SK-N-SH (cell line): Measurements from ENCODE around the gene HS3ST4. TPM values are rescaled to one million over a fixed set of nuclear protein-coding genes. Genes with fewer than 3 reads are reported as not detected.

Source experiments
- CTCF ChIA-PET: fragments of 300-600, 350-600 bp; formaldehyde crosslinking; extraction: SDS; loops from one replicate; lab custom pipeline; 2021; lab: Yijun Ruan, JAX
- POLR2A ChIA-PET: fragments of 350-600 bp; sonication (Branson Sonifier 250); formaldehyde crosslinking; extraction: SDS; loops from one replicate; lab custom pipeline; 2020; ENCODE audit warnings: antibody characterized with exemption, inconsistent platforms; lab: Yijun Ruan, JAX
- DNase-seq: peaks from one replicate; pipeline ENCODE4 v3.0.0; 2012
- H2AFZ ChIP-seq: fragments of 200-600 bp; sonication (generic); 2 replicates; pipeline ENCODE4 v1.8.1; 2016; ENCODE audit warnings: antibody characterized with exemption, mild to moderate bottlenecking, low read depth
- H3F3A ChIP-seq: fragments of 200-600 bp; sonication (generic); replicated peaks from 2 replicates; pipeline ENCODE3; 2016; ENCODE audit warnings: antibody characterized with exemption, mild to moderate bottlenecking; ENCODE audit not compliant: insufficient read depth
- H3K27ac ChIP-seq, 2 experiments: fragments of 200-500 bp in 1 of 2; fragments of 200-600 bp in 1 of 2; sonication (Bioruptor generic) in 1 of 2; sonication (generic), shearing (Covaris generic) in 1 of 2; 2 replicates each; pipeline versions ENCODE4 v1.5.1 to v1.6.1; 2014 to 2016; ENCODE audit warnings: low read depth in 2 of 2, inconsistent platforms in 1 of 2, low read length in 1 of 2, mild to moderate bottlenecking in 1 of 2, mixed read lengths in 1 of 2
- H3K27me3 ChIP-seq: fragments of 200-600 bp; sonication (generic), shearing (Covaris generic); 2 replicates; pipeline ENCODE4 v1.6.1; 2016; ENCODE audit warnings: mixed run types; ENCODE audit not compliant: insufficient read depth
- H3K36me3 ChIP-seq, 2 experiments: fragments of 200-500 bp in 1 of 2; fragments of 200-600 bp in 1 of 2; sonication (Bioruptor generic) in 1 of 2; sonication (generic) in 1 of 2; replicated peaks in 1 of 2; 2 replicates each; pipeline versions ENCODE3 to v1.5.1; 2014 to 2016; ENCODE audit warnings: low read length in 1 of 2, mild to moderate bottlenecking in 1 of 2; ENCODE audit not compliant: insufficient read depth in 2 of 2, control insufficient read depth in 1 of 2
- H3K4me1 ChIP-seq, 2 experiments: fragments of 200-500 bp in 1 of 2; fragments of 200-600 bp in 1 of 2; sonication (Bioruptor generic) in 1 of 2; sonication (generic), shearing (Covaris generic) in 1 of 2; 2 replicates each; pipeline versions ENCODE4 v1.5.1 to v1.6.1; 2014 to 2016; ENCODE audit warnings: low read depth in 1 of 2, low read length in 1 of 2, mixed run types in 1 of 2; ENCODE audit not compliant: insufficient read depth in 2 of 2, control insufficient read depth in 1 of 2
- H3K4me2 ChIP-seq: fragments of 200-600 bp; sonication (generic), shearing (Covaris generic); 2 replicates; pipeline ENCODE4 v1.6.1; 2017; ENCODE audit warnings: mixed run types
- H3K4me3 ChIP-seq, 2 experiments: fragments of 200-500 bp in 1 of 2; fragments of 200-600 bp in 1 of 2; sonication (Bioruptor generic) in 1 of 2; sonication (generic), shearing (Covaris generic) in 1 of 2; 2 replicates each; pipeline versions ENCODE4 v1.5.1 to v1.8.1; 2014 to 2016; ENCODE audit warnings: low read depth in 2 of 2, inconsistent platforms in 1 of 2, low read length in 1 of 2, mild to moderate bottlenecking in 1 of 2, mixed read lengths in 1 of 2, moderate library complexity in 1 of 2
- H3K79me2 ChIP-seq: fragments of 200-600 bp; sonication (generic); 2 replicates; pipeline ENCODE4 v1.8.1; 2017; ENCODE audit warnings: mild to moderate bottlenecking; ENCODE audit not compliant: insufficient read depth
- H3K9ac ChIP-seq: fragments of 200-600 bp; sonication (generic); 2 replicates; pipeline ENCODE4 v1.6.1; 2017; ENCODE audit warnings: mixed run types
- H3K9me2 ChIP-seq: fragments of 200-600 bp; sonication (generic); 2 replicates; pipeline ENCODE4 v1.6.1; 2017; ENCODE audit warnings: mixed run types
- H3K9me3 ChIP-seq: fragments of 200-600 bp; sonication (generic); 2 replicates; pipeline ENCODE4 v1.6.1; 2017; ENCODE audit warnings: mixed run types, mild to moderate bottlenecking, moderate library complexity
- H4K20me1 ChIP-seq: fragments of 200-600 bp; sonication (generic); 2 replicates; pipeline ENCODE4 v1.6.1; 2017; ENCODE audit warnings: mild to moderate bottlenecking, mixed run types; ENCODE audit not compliant: insufficient read depth
- ELF1 ChIP-seq: IDR thresholded peaks from 2 replicates; pipeline ENCODE4 v1.4.0; 2012
- EP300 ChIP-seq, 2 experiments: IDR thresholded peaks; 2 replicates each; pipeline versions ENCODE4 v1.4.0 to v1.6.1; 2012; ENCODE audit warnings: borderline replicate concordance in 1 of 2, low read depth in 1 of 2, low read length in 1 of 2
- FOSL2 ChIP-seq: IDR thresholded peaks from 2 replicates; pipeline ENCODE4 v1.4.0; 2012; ENCODE audit warnings: low read depth, mild to moderate bottlenecking, moderate library complexity, borderline replicate concordance
- FOXM1 ChIP-seq: IDR thresholded peaks from 2 replicates; pipeline ENCODE4 v1.4.0; 2012; ENCODE audit warnings: low read depth, mild to moderate bottlenecking
- MEF2A ChIP-seq: IDR thresholded peaks from 2 replicates; pipeline ENCODE4 v1.4.0; 2012; ENCODE audit warnings: low read depth, borderline replicate concordance
- NFIC ChIP-seq: IDR thresholded peaks from 2 replicates; pipeline ENCODE4 v1.4.0; 2012; ENCODE audit warnings: borderline replicate concordance
- POLR2AphosphoS5 ChIP-seq: IDR thresholded peaks from 2 replicates; pipeline ENCODE4 v1.6.1; 2012; ENCODE audit warnings: low read depth, low read length
- RAD21 ChIP-seq: IDR thresholded peaks from 2 replicates; pipeline ENCODE4 v1.6.1; 2012; ENCODE audit warnings: mild to moderate bottlenecking, low read length
- RCOR1 ChIP-seq: fragments of 150-350 bp; IDR thresholded peaks from 2 replicates; pipeline ENCODE4 v1.6.1; 2017; ENCODE audit warnings: antibody characterized with exemption, low read length
- RFX5 ChIP-seq: IDR thresholded peaks from 2 replicates; pipeline ENCODE4 v1.6.1; 2012; ENCODE audit warnings: mild to moderate bottlenecking, improper control_type of control experiment, low read length
- RXRA ChIP-seq: IDR thresholded peaks from 2 replicates; pipeline ENCODE4 v1.4.0; 2012; ENCODE audit warnings: low read depth, mild to moderate bottlenecking, borderline replicate concordance
- TCF12 ChIP-seq: IDR thresholded peaks from 2 replicates; pipeline ENCODE4 v1.4.0; 2012
- TEAD4 ChIP-seq: IDR thresholded peaks from 2 replicates; pipeline ENCODE4 v1.4.0; 2012; ENCODE audit warnings: mild to moderate bottlenecking, borderline replicate concordance; ENCODE audit not compliant: insufficient read depth
- YY1 ChIP-seq: IDR thresholded peaks from 2 replicates; pipeline ENCODE4 v1.4.0; 2012; ENCODE audit warnings: low read depth, mild to moderate bottlenecking
- WGBS: methylation state at CpG from one replicate; pipeline ENCODE4 v1.1.6; 2017; ENCODE audit warnings: low lambda C conversion rate; 5-methylcytosine and 5-hydroxymethylcytosine counted together
- polyA plus RNA-seq, 3 experiments: library from polyadenylated mRNA; depleted of rRNA; stranded (reverse); fragments of >200 nt; gene quantifications; 2 replicates each; pipeline ENCODE4 v1.2.3, GENCODE V29; 2012
- TF ChIP-seq, protein P1 (sequence below): IDR thresholded peaks from 2 replicates; pipeline ENCODE4 v1.4.0; 2012; ENCODE audit warnings: low read depth, borderline replicate concordance
- TF ChIP-seq, protein P2 (sequence below): fragments of 150-350 bp; IDR thresholded peaks from 2 replicates; pipeline ENCODE4 v1.6.1; 2016; ENCODE audit warnings: mild to moderate bottlenecking, low read depth, low read length
- TF ChIP-seq, protein P3 (sequence below): IDR thresholded peaks from 2 replicates; pipeline ENCODE4 v1.4.0; 2012; ENCODE audit warnings: low read depth
- TF ChIP-seq, protein P4 (sequence below): IDR thresholded peaks from 2 replicates; pipeline ENCODE4; 2012

HS3ST4 gene
- polyA plus RNA-seq, 1 of the 3 experiments (the other 2 are of a cell fraction): not detected

DNA sequence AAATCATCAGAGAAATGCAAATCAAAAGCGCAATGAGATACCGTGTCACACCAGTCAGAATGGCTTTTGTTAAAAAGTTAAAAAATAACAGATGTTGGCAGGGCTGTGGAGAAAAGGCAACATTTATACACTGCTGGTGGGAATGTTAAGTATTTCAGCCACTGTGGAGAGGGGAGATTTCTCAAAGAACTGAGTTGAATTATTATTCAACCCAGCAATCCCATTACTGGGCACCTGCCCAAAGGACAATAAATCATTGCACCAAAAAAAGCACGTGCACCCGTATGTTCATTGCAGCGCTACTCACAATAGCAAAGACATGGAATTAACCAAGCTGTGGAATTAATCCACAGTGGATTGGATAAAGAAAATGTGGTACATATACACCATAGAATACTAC, 204.7 kb downstream of the HS3ST4 start:
- no peaks in the 10 kb centered on the region for H3F3A ChIP-seq
- no peak overlapping the region for H3K4me2 ChIP-seq
- no peak overlapping the region for H3K27ac ChIP-seq
- no peaks in the 10 kb centered on the region for H4K20me1 ChIP-seq
- no peak overlapping the region for H2AFZ ChIP-seq
- H3K9me2 ChIP-seq: no peaks in the 10 kb centered on the region
- no peaks in the 10 kb centered on the region for H3K79me2 ChIP-seq
- TF ChIP-seq TCF12 (no peak), TEAD4 (no peak), MEF2A (no peak), EP300 (IDR thresholded peaks at IDR 0.05; ENCODE audit: borderline replicate concordance in 1 of 2, low read depth in 1 of 2, low read length in 1 of 2) (no peak), YY1 (no peak), RAD21 (no peak), RXRA (no peak), FOSL2 (no peak), NFIC (no peak), POLR2AphosphoS5 (no peak), FOXM1 (no peak), RCOR1 (no peak), RFX5 (no peak)
- TF ChIP-seq, protein P1, sequence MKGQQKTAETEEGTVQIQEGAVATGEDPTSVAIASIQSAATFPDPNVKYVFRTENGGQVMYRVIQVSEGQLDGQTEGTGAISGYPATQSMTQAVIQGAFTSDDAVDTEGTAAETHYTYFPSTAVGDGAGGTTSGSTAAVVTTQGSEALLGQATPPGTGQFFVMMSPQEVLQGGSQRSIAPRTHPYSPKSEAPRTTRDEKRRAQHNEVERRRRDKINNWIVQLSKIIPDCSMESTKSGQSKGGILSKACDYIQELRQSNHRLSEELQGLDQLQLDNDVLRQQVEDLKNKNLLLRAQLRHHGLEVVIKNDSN: no peak
- TF ChIP-seq, protein P2, sequence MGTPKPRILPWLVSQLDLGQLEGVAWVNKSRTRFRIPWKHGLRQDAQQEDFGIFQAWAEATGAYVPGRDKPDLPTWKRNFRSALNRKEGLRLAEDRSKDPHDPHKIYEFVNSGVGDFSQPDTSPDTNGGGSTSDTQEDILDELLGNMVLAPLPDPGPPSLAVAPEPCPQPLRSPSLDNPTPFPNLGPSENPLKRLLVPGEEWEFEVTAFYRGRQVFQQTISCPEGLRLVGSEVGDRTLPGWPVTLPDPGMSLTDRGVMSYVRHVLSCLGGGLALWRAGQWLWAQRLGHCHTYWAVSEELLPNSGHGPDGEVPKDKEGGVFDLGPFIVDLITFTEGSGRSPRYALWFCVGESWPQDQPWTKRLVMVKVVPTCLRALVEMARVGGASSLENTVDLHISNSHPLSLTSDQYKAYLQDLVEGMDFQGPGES: no peak
- TF ChIP-seq, protein P3, sequence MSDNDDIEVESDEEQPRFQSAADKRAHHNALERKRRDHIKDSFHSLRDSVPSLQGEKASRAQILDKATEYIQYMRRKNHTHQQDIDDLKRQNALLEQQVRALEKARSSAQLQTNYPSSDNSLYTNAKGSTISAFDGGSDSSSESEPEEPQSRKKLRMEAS: no peak
- TF ChIP-seq, protein P4, sequence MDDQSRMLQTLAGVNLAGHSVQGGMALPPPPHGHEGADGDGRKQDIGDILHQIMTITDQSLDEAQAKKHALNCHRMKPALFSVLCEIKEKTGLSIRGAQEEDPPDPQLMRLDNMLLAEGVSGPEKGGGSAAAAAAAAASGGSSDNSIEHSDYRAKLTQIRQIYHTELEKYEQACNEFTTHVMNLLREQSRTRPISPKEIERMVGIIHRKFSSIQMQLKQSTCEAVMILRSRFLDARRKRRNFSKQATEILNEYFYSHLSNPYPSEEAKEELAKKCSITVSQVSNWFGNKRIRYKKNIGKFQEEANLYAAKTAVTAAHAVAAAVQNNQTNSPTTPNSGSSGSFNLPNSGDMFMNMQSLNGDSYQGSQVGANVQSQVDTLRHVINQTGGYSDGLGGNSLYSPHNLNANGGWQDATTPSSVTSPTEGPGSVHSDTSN: no peak
- no peak overlapping the region for H3K4me3 ChIP-seq
- no peaks in the 10 kb centered on the region for H3K27me3 ChIP-seq
- H3K9ac ChIP-seq: no peak overlapping the region
- no peaks in the 10 kb centered on the region for H3K9me3 ChIP-seq
- CTCF ChIA-PET: no interaction called here
- no peaks in the 10 kb centered on the region for H3K4me1 ChIP-seq
- POLR2A ChIA-PET: no interaction called here
- 5% methylated on average over 5 of the region's 5 CpGs for WGBS
- no peak for DNase-seq
- H3K36me3 ChIP-seq: no peaks in the 10 kb centered on the region

DNA sequence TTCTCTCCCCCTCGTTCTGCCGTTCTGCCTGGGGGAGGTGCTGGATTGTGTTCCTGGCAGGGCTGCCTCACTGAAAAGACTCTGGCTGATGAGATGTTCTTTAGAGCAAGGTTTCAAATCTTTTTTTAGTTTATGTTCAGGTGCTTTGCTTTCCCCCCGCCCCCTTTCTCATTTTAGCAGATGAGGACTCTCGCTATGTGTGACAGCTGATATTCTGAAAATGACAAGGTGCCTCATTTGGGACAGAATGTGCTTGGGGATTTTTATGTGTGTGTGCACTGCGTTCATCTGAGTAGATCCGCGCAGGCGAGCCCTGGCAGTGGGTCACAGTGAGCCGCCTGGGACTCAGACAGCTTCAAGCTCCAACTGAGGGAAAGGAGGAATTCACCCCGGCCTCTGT, 205.9 kb downstream of the HS3ST4 start:
- Histone ChIP-seq H3K79me2 (no peaks in the 10 kb centered on the region), H3K36me3 (no peaks in the 10 kb centered on the region), H3K27me3 (no peaks in the 10 kb centered on the region), H3K4me3 (no peak overlapping the region), H4K20me1 (no peaks in the 10 kb centered on the region), H3K9ac (no peak overlapping the region), H2AFZ (no peak overlapping the region), H3K9me3 (no peaks in the 10 kb centered on the region), H3K4me1 (no peaks in the 10 kb centered on the region), H3K9me2 (no peaks in the 10 kb centered on the region), H3K4me2 (no peak overlapping the region), H3F3A (no peaks in the 10 kb centered on the region), H3K27ac (no peak overlapping the region)
- WGBS: under 1% methylated on average over 10 of the region's 10 CpGs
- DNase-seq: no peak
- TF ChIP-seq ELF1: no peak
- TF ChIP-seq, protein P3: no peak
- CTCF ChIA-PET: no interaction called here
- POLR2A ChIA-PET: no interaction called here
